ENCODE measurements around the gene KEL.

KEL gene

DNA sequence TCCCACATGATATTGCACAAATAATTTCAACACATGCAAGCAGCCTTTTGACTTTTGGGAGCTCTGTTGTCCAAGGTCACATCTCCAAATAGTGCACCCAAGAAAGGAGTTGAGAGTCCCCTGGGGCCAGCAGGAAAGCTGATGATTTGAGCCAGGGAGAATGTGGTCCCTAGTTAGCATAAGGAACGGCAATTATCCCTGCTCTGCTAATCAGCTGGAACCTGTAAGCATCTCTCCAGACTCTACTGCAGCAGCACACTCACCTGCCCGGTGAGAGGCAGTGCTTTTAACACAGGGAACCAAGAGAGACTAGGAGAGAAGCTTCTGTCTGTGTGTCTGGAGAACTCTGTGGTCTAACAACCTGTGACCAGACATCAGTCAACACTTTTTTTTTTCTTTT is 45.7 kb downstream of the KEL start:
- in situ Hi-C loops (cut with MboI; ENCODE audit: low pct_unique_long_range_greater_than_20kb, low sequenced_read_pairs, unreplicated experiment), result no loop called here
- TF ChIP-seq, protein P1, sequence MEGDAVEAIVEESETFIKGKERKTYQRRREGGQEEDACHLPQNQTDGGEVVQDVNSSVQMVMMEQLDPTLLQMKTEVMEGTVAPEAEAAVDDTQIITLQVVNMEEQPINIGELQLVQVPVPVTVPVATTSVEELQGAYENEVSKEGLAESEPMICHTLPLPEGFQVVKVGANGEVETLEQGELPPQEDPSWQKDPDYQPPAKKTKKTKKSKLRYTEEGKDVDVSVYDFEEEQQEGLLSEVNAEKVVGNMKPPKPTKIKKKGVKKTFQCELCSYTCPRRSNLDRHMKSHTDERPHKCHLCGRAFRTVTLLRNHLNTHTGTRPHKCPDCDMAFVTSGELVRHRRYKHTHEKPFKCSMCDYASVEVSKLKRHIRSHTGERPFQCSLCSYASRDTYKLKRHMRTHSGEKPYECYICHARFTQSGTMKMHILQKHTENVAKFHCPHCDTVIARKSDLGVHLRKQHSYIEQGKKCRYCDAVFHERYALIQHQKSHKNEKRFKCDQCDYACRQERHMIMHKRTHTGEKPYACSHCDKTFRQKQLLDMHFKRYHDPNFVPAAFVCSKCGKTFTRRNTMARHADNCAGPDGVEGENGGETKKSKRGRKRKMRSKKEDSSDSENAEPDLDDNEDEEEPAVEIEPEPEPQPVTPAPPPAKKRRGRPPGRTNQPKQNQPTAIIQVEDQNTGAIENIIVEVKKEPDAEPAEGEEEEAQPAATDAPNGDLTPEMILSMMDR (IDR thresholded peaks at IDR 0.05; ENCODE audit: extremely low read depth, insufficient read depth, missing control alignments), result no peak
- no peak for DNase-seq (ENCODE audit: low spot score)

DNA sequence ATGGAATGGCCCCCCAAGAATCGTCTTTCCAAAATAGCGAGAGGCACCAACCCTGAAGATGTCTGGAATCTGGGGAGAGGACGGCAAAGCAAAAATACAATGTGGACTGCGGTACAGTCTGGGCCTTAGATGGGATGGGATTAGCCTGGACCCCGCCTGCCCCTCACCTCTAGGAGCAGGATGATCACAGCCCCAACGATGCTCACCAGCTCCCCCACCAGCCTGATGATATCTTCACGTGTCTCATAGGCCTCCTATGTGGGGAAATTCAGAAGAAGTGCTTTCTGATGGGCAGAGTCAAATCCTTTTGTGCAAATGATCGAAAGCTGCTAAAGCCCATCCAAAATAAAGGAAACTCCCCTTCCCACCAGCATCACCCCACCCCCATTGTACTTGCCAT is 46.8 kb downstream of the KEL start:
- DNase-seq (ENCODE audit: low spot score), result no peak
- in situ Hi-C loops (cut with MboI; ENCODE audit: low pct_unique_long_range_greater_than_20kb, low sequenced_read_pairs, unreplicated experiment), result no loop called here
- TF ChIP-seq, protein P1 (IDR thresholded peaks at IDR 0.05; ENCODE audit: extremely low read depth, insufficient read depth, missing control alignments), result no peak

DNA sequence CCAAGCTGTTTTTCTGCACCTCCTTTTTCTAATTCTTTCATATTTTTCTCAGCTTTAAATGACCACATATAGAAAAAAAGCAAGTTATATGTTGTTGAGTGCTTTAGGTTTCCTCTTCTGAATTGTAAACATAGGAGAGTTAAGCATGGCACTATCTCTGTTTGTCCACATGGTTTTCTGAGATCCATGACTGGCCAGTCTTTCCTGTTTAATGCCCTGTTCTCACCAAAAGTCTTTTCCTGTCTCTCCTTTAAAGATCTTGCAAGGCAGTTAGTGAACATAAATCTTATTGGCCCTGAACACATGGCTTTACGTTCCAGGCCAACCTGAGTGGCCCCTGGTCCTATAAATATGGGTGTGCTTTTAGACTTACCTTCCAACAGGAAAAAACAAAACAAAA is 48.0 kb downstream of the KEL start:
- no peak for DNase-seq (ENCODE audit: low spot score)
- in situ Hi-C loops (cut with MboI; ENCODE audit: low pct_unique_long_range_greater_than_20kb, low sequenced_read_pairs, unreplicated experiment), result no loop called here
- TF ChIP-seq, protein P1 (IDR thresholded peaks at IDR 0.05; ENCODE audit: extremely low read depth, insufficient read depth, missing control alignments), result no peak

DNA sequence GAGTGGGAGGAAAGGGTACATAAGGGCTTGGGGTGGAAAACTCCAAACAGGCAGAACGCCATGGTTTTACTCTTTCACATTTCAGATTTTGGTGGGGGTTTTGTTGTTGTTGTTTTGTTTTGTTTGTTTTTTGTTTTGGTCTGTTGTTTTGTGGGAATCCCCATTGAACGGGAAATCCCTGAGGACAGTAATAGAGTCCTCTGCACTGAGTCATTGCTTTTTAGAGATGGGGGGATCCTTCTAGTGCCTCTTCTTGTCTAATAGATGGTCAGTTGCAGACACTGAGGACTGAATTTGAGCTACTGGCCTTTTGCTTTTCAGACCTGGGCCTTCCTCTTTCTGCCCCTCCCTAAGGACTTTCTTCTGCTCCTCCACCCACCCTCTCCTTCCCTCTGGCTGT is 48.6 kb downstream of the KEL start:
- TF ChIP-seq, protein P1 (IDR thresholded peaks at IDR 0.05; ENCODE audit: extremely low read depth, insufficient read depth, missing control alignments), result no peak
- in situ Hi-C loops (cut with MboI; ENCODE audit: low pct_unique_long_range_greater_than_20kb, low sequenced_read_pairs, unreplicated experiment), result no loop called here
- no peak for DNase-seq (ENCODE audit: low spot score)

DNA sequence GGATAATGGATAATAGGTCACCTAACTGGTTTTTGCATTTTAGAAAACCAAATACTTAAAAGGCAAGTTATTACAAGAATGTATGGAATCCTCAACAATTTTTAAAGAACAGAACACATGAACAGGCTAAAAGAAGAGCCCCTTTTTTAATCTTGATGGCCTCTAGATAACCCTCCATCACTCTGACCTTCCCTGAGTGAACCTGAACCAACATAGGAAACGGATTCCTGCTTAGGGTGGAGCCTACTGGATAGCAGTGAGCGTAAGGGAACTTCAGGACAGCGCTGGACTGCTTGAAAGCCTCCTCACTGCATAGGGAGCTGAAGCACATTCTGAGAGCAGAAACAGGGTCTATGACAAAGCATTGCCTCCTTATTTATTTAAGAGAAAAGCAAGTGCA is 49.1 kb downstream of the KEL start:
- DNase-seq (ENCODE audit: low spot score), result no peak
- in situ Hi-C loops (cut with MboI; ENCODE audit: low pct_unique_long_range_greater_than_20kb, low sequenced_read_pairs, unreplicated experiment), result no loop called here
- TF ChIP-seq, protein P1 (IDR thresholded peaks at IDR 0.05; ENCODE audit: extremely low read depth, insufficient read depth, missing control alignments), result no peak

DNA sequence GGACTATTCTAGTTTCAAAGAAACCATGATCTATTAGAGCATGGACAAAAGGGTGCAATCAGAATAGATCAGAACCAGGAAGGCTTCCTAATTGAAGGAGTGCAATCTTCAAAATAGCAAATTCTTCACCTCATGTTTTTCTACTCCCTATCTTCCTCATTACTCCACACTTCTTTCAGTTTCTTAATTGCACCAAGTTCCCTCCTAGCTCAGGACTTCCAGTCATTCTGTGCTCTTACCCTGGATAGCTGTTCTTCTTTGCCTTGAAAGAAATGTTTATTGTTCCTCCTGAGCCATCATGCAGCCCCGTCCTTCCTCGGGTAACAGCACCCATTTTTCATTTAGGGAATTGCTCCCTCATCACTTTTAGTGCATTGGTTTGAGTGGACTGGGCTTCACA is 51.7 kb downstream of the KEL start:
- TF ChIP-seq, protein P1 (IDR thresholded peaks at IDR 0.05; ENCODE audit: extremely low read depth, insufficient read depth, missing control alignments), result no peak
- DNase-seq (ENCODE audit: low spot score), result no peak
- in situ Hi-C loops (cut with MboI; ENCODE audit: low pct_unique_long_range_greater_than_20kb, low sequenced_read_pairs, unreplicated experiment), result no loop called here

DNA sequence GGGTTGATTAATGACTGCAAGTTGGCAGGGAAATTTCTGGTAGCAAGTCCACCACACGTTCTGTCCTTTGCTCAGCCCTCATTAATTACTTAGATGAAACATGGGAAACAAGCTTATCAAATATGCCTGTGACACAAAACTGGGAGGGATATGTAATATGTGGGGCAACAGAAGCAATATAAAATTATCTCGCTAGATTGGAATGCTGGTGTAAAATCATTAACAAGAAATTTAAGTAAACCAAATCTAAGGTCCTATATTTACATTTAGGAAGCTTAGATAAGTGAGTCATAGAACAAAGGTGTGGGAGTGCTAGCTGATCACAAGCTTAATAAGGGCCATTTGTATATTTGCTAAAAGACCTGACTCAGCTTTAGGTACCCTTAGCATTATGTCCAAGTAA is 52.1 kb downstream of the KEL start:
- DNase-seq (ENCODE audit: low spot score), result no peak
- TF ChIP-seq, protein P1 (IDR thresholded peaks at IDR 0.05; ENCODE audit: extremely low read depth, insufficient read depth, missing control alignments), result no peak
- in situ Hi-C loops (cut with MboI; ENCODE audit: low pct_unique_long_range_greater_than_20kb, low sequenced_read_pairs, unreplicated experiment), result no loop called here

All from GM13977 (cell line).